GM18505 (cell line): ENCODE data around the gene ANAPC4.
"Not testable (repeated sequence)": the region's sequence is repeated elsewhere in the genome, so short reads cannot be mapped to it uniquely, and the experiment has no call there.

Experiments used
- ATAC-seq: cut with Tn5 transposase; IDR thresholded peaks from one replicate; pipeline ENCODE4 v1.9.1; 2021; ENCODE audit not compliant: unreplicated experiment
- POLR2A ChIP-seq: IDR thresholded peaks from 4 replicates; pipeline ENCODE4 v1.6.1; 2011; ENCODE audit warnings: borderline replicate concordance; ENCODE audit not compliant: insufficient read depth, insufficient read length; ENCODE audit errors: extremely low read depth

Gene ANAPC4

GRCh38 chr4:25358515-25359275 is 18.4 kb upstream of the ANAPC4 start:
- ATAC-seq: no peak
- TF ChIP-seq POLR2A: no peak

- no peak for TF ChIP-seq POLR2A
- ATAC-seq: no peak
These were observed 15.8 kb upstream of the ANAPC4 start for GRCh38 chr4:25361253-25361652.

- TF ChIP-seq POLR2A: no peak
- no peak for ATAC-seq
These were observed 9.9 kb upstream of the ANAPC4 start for GRCh38 chr4:25367004-25367621.

DNA sequence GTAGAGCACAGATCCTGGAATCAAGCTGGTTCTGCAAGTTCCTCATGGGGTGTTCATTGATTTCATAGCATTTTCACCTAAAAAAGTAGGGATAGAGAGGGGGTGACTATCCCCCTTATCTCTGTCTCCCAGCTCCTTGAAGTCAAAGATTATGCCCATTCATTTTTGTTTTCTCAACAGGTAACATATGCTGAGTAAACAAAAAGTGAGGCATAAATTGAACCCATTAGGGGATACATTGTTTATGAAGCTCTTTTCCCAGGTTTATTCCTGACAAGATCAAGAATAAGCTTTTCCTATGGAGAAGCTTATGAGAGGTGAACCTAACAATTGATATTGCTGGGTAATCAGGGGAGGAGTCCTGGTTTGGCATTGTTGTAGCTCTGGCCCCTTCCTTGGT is 9.2 kb upstream of the ANAPC4 start:
- ATAC-seq: no peak
- TF ChIP-seq POLR2A: no peak

DNA sequence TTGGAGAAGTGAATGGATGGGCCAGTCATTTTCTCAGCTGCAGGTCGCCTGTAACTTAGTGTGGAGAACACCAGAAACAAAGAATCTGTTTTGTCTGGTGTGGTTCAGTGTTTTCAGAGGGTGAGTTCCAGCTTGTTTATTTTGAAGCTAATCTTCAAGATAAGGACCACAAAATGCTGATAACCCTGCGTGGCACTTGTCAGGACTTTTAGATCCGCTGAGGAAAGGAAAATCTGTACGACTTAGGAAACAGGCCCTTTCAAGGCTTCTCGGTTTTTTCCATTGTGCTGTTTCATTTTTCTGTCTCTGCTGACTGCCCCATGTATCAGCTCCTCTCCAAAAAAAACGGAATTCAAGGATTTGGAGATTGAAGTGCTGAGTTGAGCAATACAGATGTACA is 8.7 kb upstream of the ANAPC4 start:
- no peak for ATAC-seq
- TF ChIP-seq POLR2A: no peak

DNA sequence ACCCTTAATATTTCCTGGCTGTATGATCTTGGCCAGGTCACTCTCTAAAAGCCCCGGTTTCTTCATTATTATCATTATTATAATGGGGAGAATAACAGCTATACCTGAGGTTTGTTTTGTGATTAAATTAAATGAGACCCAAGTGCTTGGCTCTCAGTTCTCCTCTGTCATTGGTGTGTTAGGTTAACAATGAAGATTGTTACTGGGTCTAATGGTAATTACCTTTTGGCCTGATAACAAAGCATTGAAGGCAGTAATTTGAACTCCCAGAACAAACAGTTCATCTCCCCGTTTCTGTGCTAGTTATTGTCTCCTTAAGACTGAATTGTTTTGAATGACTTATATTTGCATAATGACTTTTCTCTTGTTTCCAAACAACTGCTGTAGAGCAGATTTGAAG is 6.8 kb upstream of the ANAPC4 start:
- ATAC-seq: no peak
- no peak for TF ChIP-seq POLR2A

GRCh38 chr4:25372549-25372948 is 4.5 kb upstream of the ANAPC4 start:
- ATAC-seq: not testable (repeated sequence)

DNA sequence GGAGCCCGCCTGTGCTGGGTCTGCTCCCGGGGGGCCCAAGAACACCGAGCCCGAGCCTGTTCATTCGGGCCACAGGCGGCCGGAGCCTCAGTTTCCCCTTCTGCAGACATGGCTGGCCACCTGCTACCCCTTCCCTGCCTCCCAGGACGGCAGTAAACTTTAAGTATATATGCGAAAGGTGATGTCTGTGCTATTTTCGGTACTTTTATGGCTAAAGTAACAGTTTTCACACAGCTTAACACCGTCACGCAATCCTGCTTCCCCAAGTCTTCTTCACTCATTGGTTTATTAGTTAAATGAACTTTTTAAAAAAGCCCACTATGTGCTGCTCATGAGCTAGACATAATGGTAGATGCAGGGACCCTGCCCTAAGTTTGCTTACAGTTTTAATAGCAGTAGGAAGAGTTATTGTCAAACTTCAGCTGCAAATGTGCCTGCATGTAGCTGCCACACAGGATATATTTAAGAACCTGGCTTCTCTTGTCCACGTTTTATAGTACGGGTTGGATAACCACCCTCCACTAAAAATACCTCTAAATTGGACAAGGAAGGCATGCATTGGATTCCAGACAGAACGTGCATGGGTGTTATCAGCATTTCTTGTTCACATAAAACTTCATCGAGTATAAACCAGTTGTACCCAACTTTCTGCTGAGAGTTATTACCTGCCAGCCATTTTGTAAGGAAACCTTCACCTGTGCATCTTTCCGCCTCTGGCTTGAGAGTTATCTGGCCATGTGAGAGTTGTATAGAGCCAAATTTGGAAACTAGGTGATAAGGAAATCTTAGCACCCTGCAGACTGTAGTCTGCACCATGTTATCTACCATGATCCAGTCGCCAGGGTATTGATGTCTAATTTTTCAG is 741 bp downstream of the ANAPC4 start:
- no peak for ATAC-seq
- no peak for TF ChIP-seq POLR2A

DNA sequence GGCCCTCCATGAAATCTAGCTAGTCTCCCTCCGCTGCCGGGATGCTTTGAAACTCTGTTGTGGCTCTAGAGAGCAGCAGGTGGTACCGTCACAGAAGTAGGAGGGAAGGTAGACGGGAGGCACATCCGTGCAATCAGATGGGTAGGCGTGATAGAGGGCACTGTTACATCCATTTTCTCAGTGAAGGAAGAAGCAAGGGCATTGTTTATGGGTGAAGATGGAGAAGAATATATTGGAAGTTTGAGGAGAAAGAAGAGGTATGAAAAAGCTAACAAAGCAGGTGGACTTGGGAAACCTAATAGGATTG is 1.3 kb downstream of the ANAPC4 start:
- no peak for ATAC-seq
- TF ChIP-seq POLR2A: no peak

GRCh38 chr4:25379591-25379990 is 2.5 kb downstream of the ANAPC4 start:
- no peak for TF ChIP-seq POLR2A
- ATAC-seq: no peak

DNA sequence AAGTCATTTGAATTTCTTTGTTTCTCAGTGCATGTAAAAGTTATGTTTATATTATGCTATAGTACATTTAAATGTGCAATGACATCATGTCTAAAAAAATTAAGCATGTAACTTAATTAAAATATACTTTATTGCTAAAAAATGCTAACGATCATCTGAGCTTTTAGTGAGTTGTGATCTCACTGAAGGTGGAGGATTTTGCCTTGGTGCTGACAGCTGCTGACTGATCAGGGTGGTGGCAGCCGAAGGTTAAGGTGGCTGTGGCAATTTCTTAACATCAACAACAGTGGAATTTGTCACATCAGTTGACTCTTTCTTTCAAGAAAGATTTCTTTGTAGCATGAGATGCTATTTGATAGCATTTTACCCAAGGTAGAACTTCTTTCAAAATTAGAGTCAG is 6.6 kb downstream of the ANAPC4 start:
- no peak for ATAC-seq
- no peak for TF ChIP-seq POLR2A

DNA sequence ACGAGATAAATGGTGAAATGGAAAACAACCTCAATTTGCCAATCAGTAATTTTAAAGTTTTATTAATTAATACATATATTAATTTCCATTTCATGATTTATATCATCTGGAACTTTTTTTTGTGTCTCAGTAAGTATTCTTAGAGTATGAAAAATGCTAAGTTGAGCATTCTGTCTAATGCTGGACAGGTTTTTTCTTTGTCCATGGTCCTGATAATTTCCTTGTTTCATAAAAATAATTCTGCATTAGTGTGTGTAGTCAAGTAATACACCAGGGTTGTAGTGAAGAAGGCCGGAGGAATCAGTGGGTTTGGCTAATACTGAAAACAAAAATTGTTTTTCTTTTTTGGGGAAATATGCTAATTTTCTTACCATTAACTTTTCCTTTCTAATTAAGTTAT is 9.9 kb downstream of the ANAPC4 start:
- no peak for TF ChIP-seq POLR2A
- ATAC-seq: no peak

- TF ChIP-seq POLR2A: no peak
- ATAC-seq: no peak
These were observed 20.2 kb downstream of the ANAPC4 start for GRCh38 chr4:25397305-25397704.

DNA sequence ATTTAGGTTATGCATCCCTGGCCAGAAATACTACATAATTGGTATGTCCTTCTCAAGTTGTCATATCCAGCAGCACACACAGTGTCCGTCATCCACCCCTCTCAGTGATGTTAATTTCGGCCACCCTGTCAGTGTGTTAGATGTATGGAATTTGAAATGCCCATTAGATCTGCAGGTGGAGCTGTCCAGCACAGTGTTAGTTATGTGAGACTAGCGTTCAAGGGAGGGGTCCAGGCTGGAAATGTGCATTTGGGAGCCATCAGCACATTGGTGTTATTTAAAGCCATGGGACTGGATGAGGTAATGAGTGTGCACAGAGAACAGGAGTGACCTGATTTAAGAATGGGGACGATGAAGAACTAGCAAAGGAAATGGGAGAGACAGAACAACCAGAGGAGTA is 22.4 kb downstream of the ANAPC4 start:
- no peak for TF ChIP-seq POLR2A
- no peak for ATAC-seq

GRCh38 chr4:25401066-25401465 is 24.0 kb downstream of the ANAPC4 start:
- ATAC-seq: no peak
- TF ChIP-seq POLR2A: no peak

- no peak for ATAC-seq
These were observed 25.5 kb downstream of the ANAPC4 start for GRCh38 chr4:25402521-25402920.

More at GRCh38 chr4:25402521-25402920, 25.5 kb downstream of the ANAPC4 start:
- TF ChIP-seq POLR2A: no peak
